IMR-90 (cell line): Measurements from ENCODE around the gene NUPR1. TPM values are rescaled to one million over a fixed set of nuclear protein-coding genes. Genes with fewer than 3 reads are reported as not detected.

ENCODE experiments used
- ATAC-seq: fragments of 200-7000 bp; cut with Tn5 transposase; 2 replicates; pipeline ENCODE4 v1.9.1; 2020; ENCODE audit warnings: low read depth, mild to moderate bottlenecking, moderate library complexity
- BruUV-seq: library from RNA; stranded (reverse); fragments of 400-500 nt; replicated peaks from 2 replicates; lab custom pipeline; 2021; lab: Mats Ljungman, UMichigan
- CTCF ChIA-PET: fragments of 300-600 bp; formaldehyde crosslinking; extraction: SDS; loops from one replicate; lab custom pipeline; 2021; ENCODE audit warnings: antibody characterized with exemption; lab: Yijun Ruan, JAX
- POLR2A ChIA-PET: fragments of 300-600 bp; sonication (Branson Sonifier 250); formaldehyde crosslinking; loops from one replicate; lab custom pipeline; 2022; ENCODE audit warnings: antibody characterized with exemption; ENCODE audit not compliant: unreplicated experiment; lab: Charles Lee
- DNase-seq: peaks from one replicate; pipeline ENCODE4 v3.0.0; 2013
- H2AFZ ChIP-seq: replicated peaks from 2 replicates; pipeline ENCODE3; 2013; ENCODE audit warnings: low read length, mild to moderate bottlenecking; ENCODE audit not compliant: poor library complexity
- H2AK5ac ChIP-seq: 2 replicates; pipeline ENCODE4 v1.6.1; 2013; ENCODE audit warnings: low read depth, low read length, inconsistent platforms
- H2AK9ac ChIP-seq: replicated peaks from 2 replicates; pipeline ENCODE3; 2013; ENCODE audit warnings: mild to moderate bottlenecking, low read depth, low read length, moderate library complexity; ENCODE audit not compliant: poor library complexity
- H2BK120ac ChIP-seq: 2 replicates; pipeline ENCODE4 v1.6.1; 2013; ENCODE audit warnings: low read depth, low read length, inconsistent platforms
- H2BK15ac ChIP-seq: 3 replicates; pipeline ENCODE4 v1.6.1; 2013; ENCODE audit warnings: low read depth, low read length, inconsistent platforms
- H2BK20ac ChIP-seq: 2 replicates; pipeline ENCODE4 v1.6.1; 2013; ENCODE audit warnings: low read depth, mild to moderate bottlenecking, inconsistent platforms, low read length, moderate library complexity
- H2BK5ac ChIP-seq: 2 replicates; pipeline ENCODE4 v1.6.1; 2013; ENCODE audit warnings: mild to moderate bottlenecking, low read depth, low read length, inconsistent platforms; ENCODE audit not compliant: poor library complexity, severe bottlenecking
- H3K14ac ChIP-seq: replicated peaks from 2 replicates; pipeline ENCODE4 v1.6.1; 2013; ENCODE audit warnings: low read depth, low read length, inconsistent platforms
- H3K18ac ChIP-seq: 2 replicates; pipeline ENCODE4 v1.6.1; 2013; ENCODE audit warnings: low read depth, low read length, control low read depth
- H3K23ac ChIP-seq: 2 replicates; pipeline ENCODE4 v1.6.1; 2013; ENCODE audit warnings: low read depth, low read length, inconsistent platforms
- H3K27ac ChIP-seq: 2 replicates; pipeline ENCODE4 v1.5.1; 2013; ENCODE audit warnings: mild to moderate bottlenecking, control low read depth, low read length; ENCODE audit not compliant: insufficient read depth
- H3K27me3 ChIP-seq: 2 replicates; pipeline ENCODE4 v1.6.1; 2013; ENCODE audit warnings: low read length; ENCODE audit not compliant: control insufficient read depth, insufficient read depth
- H3K36me3 ChIP-seq: 2 replicates; pipeline ENCODE4 v1.6.1; 2013; ENCODE audit warnings: low read length, mixed read lengths; ENCODE audit not compliant: control insufficient read depth, insufficient read depth
- H3K4ac ChIP-seq: 2 replicates; pipeline ENCODE4 v1.6.1; 2013; ENCODE audit warnings: low read depth, low read length, inconsistent platforms
- H3K4me1 ChIP-seq: 2 replicates; pipeline ENCODE4 v1.6.1; 2013; ENCODE audit warnings: low read length, mixed read lengths; ENCODE audit not compliant: control insufficient read depth, insufficient read depth
- H3K4me2 ChIP-seq: 2 replicates; pipeline ENCODE4 v1.6.1; 2013; ENCODE audit warnings: low read depth, mild to moderate bottlenecking, control low read depth, low read length, moderate library complexity
- H3K4me3 ChIP-seq: 2 replicates; pipeline ENCODE4 v1.5.1; 2013; ENCODE audit warnings: low read depth, mild to moderate bottlenecking, control low read depth, low read length, moderate library complexity; ENCODE audit not compliant: insufficient read depth
- H3K56ac ChIP-seq: 2 replicates; pipeline ENCODE4 v1.6.1; 2013; ENCODE audit warnings: low read length, inconsistent platforms; ENCODE audit not compliant: insufficient read depth; ENCODE audit errors: extremely low read depth
- H3K79me1 ChIP-seq, 2 experiments: 2 replicates each; pipeline ENCODE4 v1.6.1; 2013; ENCODE audit warnings: low read length in 2 of 2, inconsistent platforms in 1 of 2, low read depth in 1 of 2
- H3K9ac ChIP-seq: 2 replicates; pipeline ENCODE4 v1.6.1; 2013; ENCODE audit warnings: low read depth, low read length, control low read depth
- H3K9me1 ChIP-seq: 2 replicates; pipeline ENCODE4 v1.6.1; 2013; ENCODE audit warnings: low read length, inconsistent platforms; ENCODE audit not compliant: insufficient read depth
- H3K9me3 ChIP-seq: 2 replicates; pipeline ENCODE4 v1.6.1; 2013; ENCODE audit warnings: low read length; ENCODE audit not compliant: control insufficient read depth, insufficient read depth
- H4K20me1 ChIP-seq: 2 replicates; pipeline ENCODE4 v1.6.1; 2013; ENCODE audit warnings: low read length, inconsistent platforms; ENCODE audit not compliant: insufficient read depth
- H4K5ac ChIP-seq: 2 replicates; pipeline ENCODE4 v1.6.1; 2013; ENCODE audit warnings: mild to moderate bottlenecking, low read depth, low read length, control low read depth
- H4K8ac ChIP-seq, 2 experiments: 2 replicates each; pipeline ENCODE4 v1.6.1; 2013; ENCODE audit warnings: low read depth in 2 of 2, low read length in 2 of 2, control low read depth in 1 of 2, inconsistent platforms in 1 of 2
- H4K91ac ChIP-seq: 2 replicates; pipeline ENCODE4 v1.6.1; 2013; ENCODE audit warnings: low read depth, low read length, inconsistent platforms; ENCODE audit not compliant: insufficient read depth
- BHLHE40 ChIP-seq: fragments of 150-350 bp; IDR thresholded peaks from 2 replicates; pipeline ENCODE4 v1.6.1; 2016; ENCODE audit warnings: mild to moderate bottlenecking, low read depth, low read length
- CHD1 ChIP-seq: IDR thresholded peaks from 2 replicates; pipeline ENCODE4 v1.6.1; 2012; ENCODE audit warnings: low read depth, low read length, improper control_type of control experiment
- WGBS, 2 experiments: methylation state at CpG; one replicate each; pipeline versions ENCODE4 v1.1.5 to v1.1.7; 2013; ENCODE audit warnings: missing lambda C conversion rate in 2 of 2; ENCODE audit not compliant: insufficient read length in 1 of 2; ENCODE audit errors: extremely low coverage in 2 of 2; 5-methylcytosine and 5-hydroxymethylcytosine counted together
- dilution Hi-C: fragments of 300-500 bp; cut with HindIII; formaldehyde crosslinking; loops from one replicate; pipeline ENCODE4 v1.14.3; 2018; ENCODE audit warnings: low sequenced_read_pairs; ENCODE audit not compliant: unreplicated experiment
- in situ Hi-C: fragments of 300-500 bp; cut with MboI; formaldehyde crosslinking; loops from 3 replicates; pipeline ENCODE4 v1.14.3; 2019; ENCODE audit warnings: low sequenced_read_pairs, inconsistent platforms, mixed read lengths
- intact Hi-C: fragments of 100-400 bp; cut with micrococcal nuclease; formaldehyde crosslinking; loops from 2 replicates; pipeline ENCODE4 v1.10.0; 2022
- polyA plus RNA-seq, 3 experiments: library from polyadenylated mRNA; depleted of rRNA; stranded (reverse); fragments of >200 nt; gene quantifications; 2 replicates each; pipeline ENCODE4 v1.2.3, GENCODE V29; 2012; ENCODE audit warnings: low replicate concordance in 1 of 3
- total RNA-seq: library from RNA; depleted of rRNA; stranded (reverse); fragments of >200 nt; gene quantifications from 2 replicates; pipeline ENCODE4 v1.2.3, GENCODE V29; 2012

The NUPR1 gene
- total and polyA plus RNA-seq, 2 of the 4 experiments (the other 2 are of a cell fraction), result 10.2 to 27.9 TPM

DNA sequence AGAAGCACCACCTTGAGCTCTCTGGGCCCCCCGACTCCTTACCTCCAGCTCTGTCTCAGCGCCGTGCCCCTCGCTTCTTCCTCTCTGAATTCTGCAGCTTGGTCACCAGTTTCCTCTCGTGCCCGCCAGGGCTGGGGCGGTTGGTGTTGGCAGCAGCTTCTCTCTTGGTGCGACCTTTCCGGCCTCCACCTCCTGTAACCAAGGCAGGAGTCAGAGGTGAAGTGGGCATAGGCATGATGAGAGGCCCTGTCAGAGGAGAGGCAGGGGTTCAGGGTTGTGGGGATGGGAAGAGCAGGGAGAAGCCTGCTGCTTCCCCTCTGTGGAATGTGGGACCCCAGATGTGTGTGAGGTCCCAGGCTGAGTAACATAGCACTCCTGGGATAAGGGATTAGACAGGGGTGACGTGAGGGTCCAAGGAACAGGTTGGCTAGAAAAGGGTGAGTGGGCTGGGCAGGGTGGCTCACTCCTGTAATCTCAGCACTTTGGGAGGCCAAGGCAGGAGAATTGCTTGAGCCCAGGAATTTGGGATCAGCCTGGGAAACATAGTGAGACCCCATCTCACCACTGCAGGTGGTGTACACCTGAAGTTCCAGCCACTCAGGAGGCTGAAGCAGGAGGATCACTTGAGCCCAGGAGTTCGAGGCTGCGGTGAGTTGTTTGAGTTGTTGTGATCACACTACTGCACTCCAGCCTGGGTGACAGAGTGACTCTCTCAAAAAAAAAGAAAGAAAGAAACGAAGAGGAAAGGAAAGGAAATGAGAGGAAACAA, 626 bp downstream of the NUPR1 start:
- Histone ChIP-seq H2BK120ac (peak overlapping the region; percentile 79), H2AFZ (peak overlapping the region; percentile 95), H4K8ac (peak overlapping the region; percentile 93 to 96), H3K4me1 (peaks cover 9% of the 10 kb centered on the region), H3K18ac (peak overlapping the region; percentile 83), H4K5ac (peak overlapping the region; percentile 95), H3K27ac (peak overlapping the region; percentile 95), H2BK15ac (peak overlapping the region; percentile 79; the same call in 2 of the 3 replicates), H3K4me3 (peak overlapping the region; percentile 49), H3K4ac (peak overlapping the region; percentile 97), H3K9ac (peak overlapping the region; percentile 97), H2AK5ac (peak overlapping the region; percentile 79), H3K9me3 (no peaks in the 10 kb centered on the region), H3K56ac (peak overlapping the region; percentile 93; the same call in 1 of the 2 replicates), H2BK20ac (peak overlapping the region; percentile 27; the same call in 1 of the 2 replicates), H2BK5ac (peak overlapping the region; percentile 53), H4K20me1 (no peaks in the 10 kb centered on the region; the same call in 1 of the 2 replicates), H3K79me1 (peaks cover 17 to 26% of the 10 kb centered on the region in 2 experiments), H3K23ac (peak overlapping the region; percentile 77), H3K4me2 (peak overlapping the region; percentile 80), H4K91ac (peak overlapping the region; percentile 95), H3K36me3 (peaks cover 28% of the 10 kb centered on the region), H3K27me3 (no peaks in the 10 kb centered on the region), H3K9me1 (peaks cover 12% of the 10 kb centered on the region; the same call in 1 of the 2 replicates), H3K14ac (peak overlapping the region; percentile 98), H2AK9ac (peak overlapping the region; percentile 81)
- BruUV-seq, result TSS peak; percentile 88
- ChIA-PET CTCF (interaction anchor here (0.7 kb wide), 1 partner anchor 16 kb away, joined by 3 read pairs; the partner anchor contains the start of gene SGF29), POLR2A (interaction anchor here (0.8 to 1.0 kb wide), 2 partner anchors 17 to 45 kb away, joined by 3 to 7 read pairs; no protein-coding TSS in a partner anchor)
- DNase-seq, result no peak
- 100% methylated on average over 1 of the region's 13 CpGs; no CpG with 5 or more reads in 1 of the 2 experiments for WGBS, 2 experiments
- in situ Hi-C loops, result no loop called here
- dilution Hi-C loops, result no loop called here
- TF ChIP-seq BHLHE40 (no peak), CHD1 (no peak)
- intact Hi-C loops, result loop anchor here (5.0 kb wide), 2 partner anchors 46 to 79 kb away; partner anchors contain the start of genes APOBR and CLN3
- no peak for ATAC-seq
